NAMALWA (cell line): Measurements from ENCODE around the gene OSBPL3.

Experiments used
- DNase-seq: peaks from one replicate; pipeline ENCODE4 v3.0.0-alpha.2; 2015; ENCODE audit warnings: low spot score

The OSBPL3 gene

DNA sequence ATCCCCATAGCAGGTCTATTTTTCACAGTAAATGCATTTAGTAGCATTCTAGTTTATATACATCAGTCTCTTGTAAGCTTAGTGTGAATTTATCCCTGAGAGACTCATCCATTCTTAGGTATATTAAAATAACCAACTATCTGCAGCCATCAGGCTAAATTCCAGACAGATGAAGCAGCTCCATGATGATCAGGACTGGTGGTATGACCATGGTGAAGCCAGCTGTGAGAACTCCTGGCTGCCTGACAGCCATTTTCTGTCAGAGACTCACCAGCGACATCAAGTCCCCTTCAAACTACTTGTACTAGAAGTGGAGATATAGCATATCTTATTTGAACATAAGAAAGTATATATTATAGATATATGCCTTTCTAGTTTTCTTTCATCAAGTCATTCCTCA, 152.4 kb downstream of the OSBPL3 start:
- DNase-seq = no peak

DNA sequence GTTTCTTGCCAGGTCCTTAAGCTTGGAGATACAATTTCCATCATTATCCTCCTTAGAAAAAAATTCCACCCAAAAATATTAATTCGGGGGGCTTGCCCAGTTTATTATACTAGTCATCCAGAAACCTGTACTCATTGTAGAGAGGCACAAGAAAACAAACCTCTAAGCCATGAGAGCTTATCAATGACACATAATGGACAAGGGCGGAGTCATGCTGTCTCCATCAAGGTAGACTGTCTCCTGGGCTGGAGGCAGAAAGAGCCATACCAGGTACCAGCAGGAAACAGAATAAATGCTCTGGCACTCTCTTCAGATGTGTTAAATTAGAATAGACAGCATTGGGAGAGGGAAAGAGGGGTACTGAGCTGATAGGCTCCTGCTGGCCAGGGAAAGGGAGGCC, 153.0 kb downstream of the OSBPL3 start:
- no peak for DNase-seq

DNA sequence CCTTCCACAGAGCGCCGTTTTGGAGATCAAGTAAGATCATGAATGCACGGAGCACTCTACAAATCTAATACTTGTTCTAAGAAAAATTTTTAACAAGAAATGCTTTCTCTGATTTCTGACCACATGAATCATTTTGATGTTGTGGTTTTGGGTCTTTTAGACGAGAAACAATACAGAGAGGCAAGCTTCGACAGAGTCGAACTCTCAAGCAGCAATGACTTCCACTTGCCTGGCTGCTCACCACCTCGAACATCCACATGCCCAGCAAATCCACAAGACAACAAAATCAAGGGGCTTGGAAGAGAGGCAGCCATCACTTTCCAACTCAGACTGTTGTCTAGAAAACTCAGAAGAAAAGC, 153.3 kb downstream of the OSBPL3 start:
- no peak for DNase-seq

DNA sequence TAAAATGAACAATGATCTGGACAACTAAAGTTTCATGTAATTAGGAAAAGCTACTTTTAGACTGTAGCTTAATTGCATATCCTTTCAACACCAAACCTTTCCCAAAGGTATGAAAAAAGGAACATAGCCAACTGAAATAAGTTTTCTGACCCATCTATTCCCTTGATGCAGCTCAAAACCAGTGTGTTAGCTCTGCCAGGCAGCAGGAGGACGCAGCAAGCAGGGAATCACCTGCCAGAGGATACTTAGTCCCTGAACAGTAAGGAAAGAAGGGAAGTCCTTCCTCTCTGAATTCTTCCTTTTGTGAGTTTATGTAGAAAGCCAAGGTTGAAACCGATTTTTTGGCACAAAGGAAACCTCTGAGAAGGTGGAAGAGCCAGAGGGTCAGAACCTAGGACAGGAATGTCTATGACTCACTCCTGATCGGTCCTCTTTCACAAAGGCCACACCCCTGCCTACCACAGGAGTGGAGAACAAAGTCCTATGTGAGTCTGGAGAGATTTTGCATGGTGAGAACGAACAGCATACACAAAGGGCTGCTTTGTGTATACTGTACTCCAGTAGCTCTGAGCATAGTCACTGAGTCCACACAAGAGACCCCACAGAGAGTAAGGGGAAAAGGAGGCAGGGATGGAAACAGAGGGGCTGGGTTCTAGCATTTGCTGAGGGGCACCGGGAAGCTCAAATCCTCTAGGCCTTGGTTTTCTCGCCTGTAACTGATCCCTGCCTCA, 153.9 kb downstream of the OSBPL3 start:
- DNase-seq = no peak

DNA sequence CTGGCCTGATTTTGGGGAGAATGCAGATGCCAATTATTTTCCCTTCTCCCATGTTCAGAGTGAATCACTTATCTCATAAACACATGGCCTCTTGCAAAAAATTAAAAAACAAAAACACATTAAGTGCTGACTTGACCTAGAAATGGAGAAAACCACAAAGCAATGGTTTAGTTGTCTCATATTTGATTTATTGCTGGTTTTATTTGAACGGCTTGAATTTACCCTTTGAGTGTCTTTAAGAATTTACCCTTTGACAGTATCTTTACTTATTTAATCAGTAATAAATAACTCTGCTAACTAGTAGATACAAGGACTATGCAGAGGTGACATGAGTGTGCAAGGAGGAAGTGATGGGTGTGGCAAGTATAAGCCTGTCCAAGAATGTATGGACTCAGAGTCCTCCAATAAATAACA, 154.6 kb downstream of the OSBPL3 start:
- no peak for DNase-seq

DNA sequence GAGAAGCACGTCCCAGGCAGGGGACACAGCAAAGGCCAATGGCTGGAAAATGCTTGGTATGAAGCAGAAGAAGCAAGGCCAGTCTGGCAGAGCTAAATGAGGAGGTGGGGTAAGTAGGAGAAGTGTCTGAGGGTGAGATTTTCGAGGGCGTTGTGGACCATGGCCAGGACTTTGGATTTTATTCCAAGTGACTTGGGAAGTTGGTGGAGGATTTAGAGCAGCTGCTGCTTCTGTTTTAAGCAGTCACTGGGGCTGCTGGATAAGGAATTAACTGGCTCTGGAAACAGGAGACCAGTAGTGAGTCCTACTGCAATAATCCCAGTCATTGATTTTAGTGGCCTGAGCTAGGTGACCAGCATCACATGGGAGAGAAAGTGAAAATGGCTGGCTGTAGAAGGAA, 155.1 kb downstream of the OSBPL3 start:
- DNase-seq = no peak

DNA sequence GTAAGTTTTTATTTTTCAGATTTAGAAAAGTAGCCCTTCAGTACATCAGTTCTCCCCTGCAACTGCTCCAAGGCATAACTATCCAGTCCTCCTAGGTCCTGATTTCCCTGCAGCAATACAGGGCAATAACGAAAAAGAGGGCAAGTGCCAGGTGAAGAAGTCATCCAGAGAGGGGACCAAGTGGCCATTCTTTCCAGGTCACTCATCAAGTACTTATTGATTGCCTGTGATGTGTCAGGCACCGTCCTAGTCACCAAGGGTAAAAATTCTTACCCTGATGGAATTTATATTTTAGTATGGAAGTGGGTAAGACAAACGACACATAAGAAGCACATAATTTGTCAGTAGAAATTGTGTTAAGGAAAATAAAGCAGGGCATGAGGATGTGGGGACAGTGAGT, 155.6 kb downstream of the OSBPL3 start:
- no peak for DNase-seq

DNA sequence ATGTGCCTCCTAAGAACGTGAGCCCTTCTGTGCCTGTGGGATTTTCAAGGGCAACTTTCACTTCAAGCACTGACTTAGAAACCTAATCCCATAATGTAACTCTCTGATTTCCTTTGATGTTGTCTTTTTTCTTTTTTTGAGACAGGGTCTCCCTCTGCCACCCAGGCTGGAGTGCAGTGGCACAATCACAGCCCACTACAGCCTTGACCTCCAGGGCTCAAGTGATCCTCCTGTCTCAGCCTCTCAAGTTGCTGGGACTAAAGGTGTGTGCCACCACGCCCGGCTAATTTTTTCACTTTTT, 158.3 kb downstream of the OSBPL3 start:
- DNase-seq = no peak

DNA sequence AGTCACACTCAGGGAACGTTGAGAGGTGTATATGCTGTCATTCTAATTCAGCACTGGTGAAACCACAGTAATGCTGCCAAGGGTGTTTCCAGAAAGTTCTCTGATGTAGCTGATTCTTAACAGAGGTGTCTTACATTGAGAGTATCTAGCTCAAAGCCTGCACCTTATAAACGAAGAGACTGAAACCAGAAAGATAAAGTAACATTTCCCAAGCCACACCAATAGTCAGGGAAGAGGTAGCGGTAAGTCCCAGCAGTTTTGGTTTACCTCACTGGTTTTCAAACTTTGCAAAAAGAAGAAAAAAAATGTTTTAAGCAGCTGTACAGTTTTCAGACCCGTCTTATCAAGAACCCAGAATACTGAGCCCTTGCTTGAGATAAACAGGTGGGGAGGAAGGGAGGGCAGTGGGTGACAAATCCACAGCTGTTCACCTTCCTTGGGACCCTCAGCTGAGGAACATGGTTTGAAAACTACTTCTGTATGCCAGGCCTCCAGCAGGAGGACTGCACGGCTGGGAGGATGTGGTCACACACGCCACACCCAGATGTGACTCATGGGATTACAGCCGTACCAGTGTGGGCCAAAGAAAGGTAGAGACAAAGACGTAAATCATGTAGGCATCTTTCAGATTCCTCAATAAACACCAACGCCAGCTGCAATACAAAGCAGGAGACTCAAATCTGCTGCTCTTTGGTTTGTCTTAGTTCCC, 158.8 kb downstream of the OSBPL3 start:
- peak; percentile 98 for DNase-seq

DNA sequence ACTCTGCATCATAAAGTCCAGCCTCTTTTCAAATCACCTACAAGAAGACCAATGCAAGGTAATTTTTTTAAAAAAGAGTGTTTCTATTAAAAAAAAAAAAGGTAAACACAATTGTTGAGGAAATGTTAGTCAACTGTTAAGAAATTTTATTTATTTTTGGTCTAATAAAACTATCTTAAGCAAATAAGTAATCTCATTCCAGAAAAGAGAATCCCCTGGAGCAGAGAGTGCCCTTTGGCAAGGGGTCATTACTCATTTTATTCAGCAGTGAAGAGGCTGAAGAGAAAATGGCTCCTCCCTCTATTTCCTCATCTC, 159.3 kb downstream of the OSBPL3 start:
- DNase-seq = no peak

DNA sequence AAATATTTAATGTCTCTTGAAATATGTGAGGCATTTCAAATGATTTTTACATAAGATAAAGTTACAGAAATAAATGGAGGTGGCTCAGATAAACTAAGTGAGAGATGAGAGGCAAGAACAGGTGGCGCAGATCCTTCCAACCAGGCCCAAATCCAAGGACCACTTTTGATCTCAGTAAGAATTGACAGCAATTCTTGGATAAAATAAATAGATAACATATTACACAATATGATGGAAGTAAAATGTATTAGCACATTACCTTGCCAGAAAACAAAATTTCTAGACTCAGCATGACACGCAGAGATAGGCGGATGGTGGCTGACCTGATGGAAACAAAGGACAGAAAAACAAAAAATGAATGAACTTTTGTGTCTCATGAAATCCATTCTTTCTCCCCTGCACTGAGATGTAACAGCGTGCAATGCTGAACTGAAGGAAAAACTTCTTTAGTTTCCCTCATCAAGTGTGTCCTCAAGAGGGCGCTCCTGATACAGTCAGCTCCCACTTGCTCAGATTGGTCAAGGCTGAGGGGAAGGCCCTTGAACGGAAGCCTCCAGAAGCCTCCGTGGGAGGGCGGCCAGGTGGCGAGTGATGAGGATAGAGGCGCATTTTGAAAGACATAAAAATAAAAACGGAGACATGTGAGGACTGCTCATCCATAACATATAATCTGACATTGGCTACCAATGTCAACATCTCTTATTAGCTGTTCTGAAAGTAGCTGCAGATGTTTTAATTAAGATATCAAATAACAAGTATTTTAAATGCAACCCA, 159.9 kb downstream of the OSBPL3 start:
- DNase-seq = peak; percentile 97

DNA sequence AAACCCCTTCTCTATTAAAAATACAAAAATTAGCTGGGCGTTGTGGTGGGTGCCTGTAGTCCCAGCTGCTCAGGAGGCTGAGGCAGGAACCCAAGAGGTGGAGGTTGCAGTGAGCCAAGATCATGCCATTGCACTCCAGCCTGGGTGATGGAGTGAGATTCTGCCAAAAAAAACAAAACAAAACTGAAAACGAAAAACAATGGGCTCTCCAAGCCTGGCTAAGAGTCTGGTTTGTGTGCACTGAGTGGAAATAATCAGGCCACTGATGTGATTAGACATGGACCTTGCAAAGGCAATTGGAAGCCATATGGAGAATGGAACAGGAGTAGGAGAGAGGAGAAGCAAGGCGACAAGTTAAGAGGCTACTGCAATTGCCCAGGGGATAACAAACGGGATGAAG, 162.6 kb downstream of the OSBPL3 start:
- DNase-seq = no peak

DNA sequence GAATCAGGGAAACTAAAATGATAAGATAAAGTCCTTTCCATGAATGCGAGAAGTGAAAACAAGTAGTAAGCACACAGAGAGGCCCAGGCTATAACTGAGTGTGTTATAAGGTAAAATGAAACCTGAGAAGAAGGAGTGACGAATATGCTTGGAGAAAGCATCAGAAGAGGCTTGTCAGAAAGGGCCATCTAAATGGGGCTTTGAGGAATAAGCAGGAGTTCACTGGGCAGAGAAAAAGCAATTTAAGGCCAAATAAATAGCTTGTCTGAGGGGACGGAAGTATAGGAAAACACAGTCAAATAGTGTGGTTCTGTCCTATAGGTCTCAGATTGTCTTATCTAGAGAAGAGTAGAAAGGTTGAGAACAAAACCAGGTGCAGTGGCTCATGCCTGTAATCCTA, 163.1 kb downstream of the OSBPL3 start:
- no peak for DNase-seq

DNA sequence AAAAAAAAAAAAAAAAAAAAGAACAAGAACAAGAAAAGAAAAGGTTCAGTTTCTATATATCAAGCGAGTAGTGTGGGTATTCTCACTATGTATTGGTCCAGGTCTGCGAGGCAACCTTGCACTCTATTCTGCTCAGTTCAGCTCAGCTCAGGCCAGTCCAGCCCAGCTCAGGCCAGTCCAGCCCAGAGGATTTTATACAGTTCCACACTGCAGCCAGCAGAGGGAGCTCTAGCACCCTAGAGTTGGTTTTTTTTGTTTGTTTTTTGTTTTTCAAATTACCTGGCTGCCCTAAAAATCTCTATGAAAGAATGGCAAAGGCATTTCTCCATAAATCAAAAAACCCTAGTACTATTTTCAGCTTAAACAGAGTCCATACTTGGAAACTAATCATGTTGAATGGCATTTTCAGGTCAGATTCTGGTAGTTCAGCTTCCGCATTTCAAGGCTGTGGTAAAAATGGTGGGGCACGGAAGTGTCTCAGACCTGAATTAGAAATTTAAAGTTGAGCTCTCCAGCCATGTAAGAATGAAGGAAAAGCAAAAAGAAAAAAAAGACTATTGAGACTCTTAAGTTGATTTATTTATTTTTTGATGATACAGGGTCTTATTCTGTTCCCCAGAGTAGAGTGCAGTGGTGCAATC, 167.6 kb downstream of the OSBPL3 start:
- DNase-seq = peak; percentile 78

DNA sequence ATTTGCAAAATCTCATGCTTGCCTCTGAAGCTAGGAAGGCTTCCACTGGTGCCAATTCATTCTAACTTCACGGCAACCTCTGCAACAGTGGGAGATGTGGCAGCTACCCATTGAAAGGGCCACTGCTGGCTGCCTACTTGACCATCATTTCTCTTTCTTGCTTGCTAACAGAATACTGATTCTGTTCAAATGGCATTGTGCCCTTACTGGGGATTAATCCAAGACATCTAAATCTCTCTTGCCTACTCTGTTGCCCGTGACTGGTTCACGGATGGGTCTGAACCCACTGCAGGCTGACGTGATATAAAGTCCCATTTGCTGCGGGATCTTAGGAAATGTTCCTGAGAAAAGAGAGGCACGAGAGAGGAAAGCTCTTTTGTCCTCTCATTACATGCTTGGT, 171.5 kb downstream of the OSBPL3 start:
- DNase-seq = no peak

DNA sequence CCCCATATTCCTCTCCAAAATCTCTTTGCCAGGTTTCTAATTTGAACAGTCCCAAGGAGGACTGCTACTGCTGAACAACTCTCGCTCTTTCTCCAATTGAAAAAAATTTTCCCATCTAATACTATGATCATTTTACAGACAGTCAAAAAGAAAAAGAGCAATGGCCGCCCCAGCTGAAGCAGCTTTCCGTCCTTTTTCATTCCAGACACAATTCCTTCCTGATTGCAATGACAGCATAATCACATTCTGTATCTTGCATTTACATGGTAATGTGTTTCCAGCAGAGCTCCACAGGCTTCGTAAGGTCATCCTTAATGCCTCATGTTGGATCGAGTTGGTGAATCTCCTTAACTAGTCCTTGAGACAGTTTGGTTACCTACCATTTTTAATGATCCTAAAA, 177.7 kb downstream of the OSBPL3 start:
- no peak for DNase-seq

DNA sequence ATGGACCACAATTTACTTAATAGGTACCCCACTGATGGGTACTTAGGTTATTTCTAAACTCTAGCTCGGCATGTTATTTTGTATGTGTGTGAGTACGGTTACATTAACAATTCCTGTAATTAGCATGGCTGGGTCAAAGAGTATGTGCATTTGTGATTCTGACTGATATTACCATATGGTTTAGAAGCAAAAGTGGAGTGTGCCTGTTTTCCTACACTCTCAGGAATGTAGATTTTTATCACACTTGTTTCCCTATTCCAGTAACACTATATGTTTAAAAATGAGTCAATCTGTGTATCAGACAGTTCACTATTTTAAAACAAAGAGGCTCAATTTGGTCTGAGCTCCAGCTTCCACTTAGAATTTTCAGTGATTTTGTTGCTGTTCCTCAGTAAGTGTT, 178.1 kb downstream of the OSBPL3 start:
- DNase-seq = no peak

DNA sequence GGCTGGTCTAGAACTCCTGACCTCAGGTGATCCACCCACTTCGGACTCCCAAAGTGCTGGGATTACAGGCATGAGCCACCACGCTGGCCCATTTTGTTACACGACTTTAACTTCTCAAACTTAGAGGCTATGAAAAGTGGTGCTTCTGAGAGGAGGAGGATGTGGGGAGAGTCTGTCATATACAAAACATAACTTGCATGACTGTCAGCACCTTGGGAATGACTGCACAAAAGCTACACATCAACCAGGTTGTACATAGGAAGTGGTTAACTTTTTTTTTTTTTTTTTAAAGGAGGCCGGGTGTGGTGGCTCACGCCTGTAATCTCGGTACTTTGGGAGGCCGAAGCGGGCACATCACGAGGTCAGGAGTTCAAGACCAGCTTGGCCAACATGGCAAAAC, 179.3 kb downstream of the OSBPL3 start:
- no peak for DNase-seq

DNA sequence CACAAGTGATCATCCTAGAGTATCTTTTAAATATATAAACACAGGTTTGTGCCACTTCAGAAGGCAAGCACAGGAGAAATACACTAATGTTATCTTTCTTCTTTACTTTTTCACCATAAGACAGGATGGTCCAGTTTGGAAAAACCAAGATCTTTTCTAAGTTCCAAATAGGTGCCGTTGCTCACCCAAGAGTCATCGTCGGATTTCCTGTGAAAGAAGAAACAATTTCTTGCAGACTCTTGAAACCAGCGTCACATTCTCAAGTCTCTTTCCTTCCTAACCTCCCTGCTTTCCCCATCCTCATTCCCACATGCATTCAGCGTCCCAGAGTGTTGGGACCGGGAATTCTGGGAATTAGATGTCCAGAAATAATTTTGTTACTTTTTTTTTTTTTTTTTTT, 179.9 kb downstream of the OSBPL3 start:
- DNase-seq = no peak

DNA sequence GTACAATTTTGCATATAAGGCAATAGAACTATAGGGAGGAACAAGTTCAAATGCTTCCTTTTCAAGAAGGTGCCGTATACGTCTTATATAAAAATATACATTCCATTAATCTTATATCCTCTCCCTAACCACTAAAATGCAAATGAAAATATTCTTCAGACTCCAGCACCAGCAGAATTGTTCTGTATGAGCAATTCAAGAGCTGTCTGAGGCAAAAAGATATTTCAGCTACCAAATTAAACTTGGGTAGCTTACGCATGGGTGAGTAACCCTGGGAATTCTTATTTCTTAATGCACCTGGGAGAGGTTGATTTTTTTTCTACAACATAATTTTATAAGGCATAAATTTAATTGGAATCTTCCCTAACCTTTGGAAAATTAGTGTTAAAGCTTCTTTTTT, 180.5 kb downstream of the OSBPL3 start:
- DNase-seq = no peak

DNA sequence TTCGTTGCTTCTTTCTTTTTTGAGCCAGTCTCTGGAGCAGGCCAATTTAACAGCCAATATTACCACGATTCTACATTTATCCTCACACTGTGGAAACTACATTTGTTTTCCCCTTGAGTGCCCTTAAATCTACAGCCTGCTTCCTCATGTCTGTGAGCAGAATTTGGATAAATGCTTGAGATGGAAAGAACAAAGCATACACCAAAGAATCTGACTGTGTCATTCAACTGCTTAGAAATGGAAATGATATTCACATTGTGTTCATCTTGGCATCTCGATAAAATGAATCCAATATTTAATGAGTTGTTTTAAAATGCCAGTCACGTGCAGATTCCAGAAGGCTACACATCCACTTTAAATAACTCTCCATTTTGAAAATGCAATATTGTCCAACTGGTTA, 181.7 kb downstream of the OSBPL3 start:
- no peak for DNase-seq

DNA sequence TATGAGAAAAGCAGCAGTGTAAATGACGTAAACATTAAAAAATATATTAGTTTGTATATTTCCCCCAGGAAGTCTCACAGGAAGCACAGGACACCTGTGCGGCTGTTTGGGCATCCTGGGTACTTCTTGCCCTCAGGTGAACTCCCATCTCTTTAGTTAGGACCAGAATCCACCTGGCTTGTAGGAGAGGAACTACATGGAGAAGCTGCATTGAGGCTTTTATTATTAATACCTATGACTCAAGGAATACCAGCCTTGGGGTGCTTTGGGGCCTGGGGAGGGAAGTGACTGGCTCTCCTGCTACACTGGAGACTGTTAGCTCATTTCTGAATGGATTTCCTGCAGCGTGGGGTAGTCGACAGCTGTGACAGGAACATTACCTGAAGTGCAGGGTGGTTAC, 182.7 kb downstream of the OSBPL3 start:
- no peak for DNase-seq

DNA sequence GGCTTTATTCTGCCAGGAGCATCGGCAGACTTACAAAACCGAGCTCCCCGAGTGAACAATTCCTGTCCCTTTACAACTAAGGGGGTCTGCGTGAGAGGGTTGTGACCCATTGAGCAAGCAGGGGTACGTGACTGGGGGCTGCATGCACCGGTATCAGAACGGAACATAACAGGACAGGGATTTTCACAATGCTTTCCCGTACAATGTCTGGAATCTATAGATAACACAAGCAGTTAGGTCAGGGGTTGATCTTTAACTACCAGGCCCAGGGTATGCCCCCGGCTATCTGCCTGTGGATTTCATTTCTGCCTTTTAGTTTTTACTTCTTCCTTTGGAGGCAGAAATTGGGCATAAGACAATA, 184.6 kb downstream of the OSBPL3 start:
- no peak for DNase-seq
